ENCODE measurements around the gene DZIP1L. TPM values are rescaled to one million over a fixed set of nuclear protein-coding genes. Genes with fewer than 3 reads are reported as not detected.

DZIP1L gene
- total and polyA plus RNA-seq, 2 donors, result 1.1 to 1.5 TPM

- no peaks in the 10 kb centered on the region for H3K27me3 ChIP-seq (ENCODE audit: control insufficient read depth in 2 of 2, insufficient read depth in 1 of 2, low read length in 1 of 2)
- 90% methylated on average over 5 of the region's 5 CpGs for WGBS
- no peak for DNase-seq (ENCODE audit: low read depth in 6 of 9, low spot score in 9 of 9)
- H3K36me3 ChIP-seq (ENCODE audit: control insufficient read depth in 2 of 2, insufficient read depth in 2 of 2, low read length in 1 of 2), result no peaks in the 10 kb centered on the region
- peaks cover 0 to 12% of the 10 kb centered on the region in 2 donors for H3K4me1 ChIP-seq (ENCODE audit: control insufficient read depth in 2 of 2, insufficient read depth in 2 of 2, low read length in 2 of 2)
- H3K9me3 ChIP-seq (ENCODE audit: control insufficient read depth in 2 of 2, insufficient read depth in 1 of 2, low read length in 1 of 2), result no peaks in the 10 kb centered on the region
- H3K27ac ChIP-seq (ENCODE audit: low read depth in 1 of 2, low read length in 1 of 2), result no peak overlapping the region
- no peak overlapping the region for H3K4me3 ChIP-seq (ENCODE audit: low read length in 2 of 2)
Observed at GRCh38 chr3:138081371-138082084, 33.9 kb downstream of the DZIP1L start.

- no peak for DNase-seq (ENCODE audit: low read depth in 6 of 9, low spot score in 9 of 9)
- H3K36me3 ChIP-seq (ENCODE audit: control insufficient read depth in 2 of 2, insufficient read depth in 2 of 2, low read length in 1 of 2), result no peaks in the 10 kb centered on the region
- no peak overlapping the region for H3K27ac ChIP-seq (ENCODE audit: low read depth in 1 of 2, low read length in 1 of 2)
- 95% methylated on average over 5 of the region's 5 CpGs for WGBS
- no peak overlapping the region for H3K4me3 ChIP-seq (ENCODE audit: low read length in 2 of 2)
- H3K9me3 ChIP-seq (ENCODE audit: control insufficient read depth in 2 of 2, insufficient read depth in 1 of 2, low read length in 1 of 2), result no peaks in the 10 kb centered on the region
- H3K27me3 ChIP-seq (ENCODE audit: control insufficient read depth in 2 of 2, insufficient read depth in 1 of 2, low read length in 1 of 2), result no peaks in the 10 kb centered on the region
- H3K4me1 ChIP-seq (ENCODE audit: control insufficient read depth in 2 of 2, insufficient read depth in 2 of 2, low read length in 2 of 2), result peaks cover 0 to 12% of the 10 kb centered on the region in 2 donors
Observed at GRCh38 chr3:138079901-138080300, 35.5 kb downstream of the DZIP1L start.

DNA sequence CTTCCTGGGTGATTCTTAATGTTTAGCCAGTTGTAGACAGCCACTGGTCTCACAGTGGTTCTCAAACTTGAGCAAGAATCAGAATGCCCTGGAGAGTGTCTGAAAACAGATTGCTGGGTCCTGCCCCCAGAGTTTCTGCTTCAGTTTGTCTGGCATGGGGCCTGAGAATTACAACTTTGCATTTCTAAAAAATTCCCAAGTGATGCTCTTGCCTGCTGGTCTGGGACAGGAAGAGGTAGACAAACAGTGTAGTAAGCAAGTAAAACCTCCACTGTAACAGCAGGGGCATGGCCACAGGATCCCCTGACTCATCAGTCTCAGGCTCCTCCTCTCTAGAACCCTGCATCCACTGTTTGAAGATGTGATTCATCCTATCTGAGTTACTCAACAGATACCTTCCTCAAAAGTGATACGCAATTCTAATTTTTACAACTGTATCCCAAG, 36.5 kb downstream of the DZIP1L start:
- no peak overlapping the region for H3K27ac ChIP-seq (ENCODE audit: low read depth in 1 of 2, low read length in 1 of 2)
- DNase-seq (ENCODE audit: low read depth in 6 of 9, low spot score in 9 of 9), result no peak
- 1% methylated on average over 1 of the region's 1 CpG for WGBS
- H3K4me3 ChIP-seq (ENCODE audit: low read length in 2 of 2), result no peak overlapping the region
- H3K9me3 ChIP-seq (ENCODE audit: control insufficient read depth in 2 of 2, insufficient read depth in 1 of 2, low read length in 1 of 2), result no peaks in the 10 kb centered on the region
- no peaks in the 10 kb centered on the region for H3K27me3 ChIP-seq (ENCODE audit: control insufficient read depth in 2 of 2, insufficient read depth in 1 of 2, low read length in 1 of 2)
- H3K4me1 ChIP-seq (ENCODE audit: control insufficient read depth in 2 of 2, insufficient read depth in 2 of 2, low read length in 2 of 2), result peaks cover 0 to 12% of the 10 kb centered on the region in 2 donors
- no peaks in the 10 kb centered on the region for H3K36me3 ChIP-seq (ENCODE audit: control insufficient read depth in 2 of 2, insufficient read depth in 2 of 2, low read length in 1 of 2)

- DNase-seq (ENCODE audit: low read depth in 6 of 9, low spot score in 9 of 9), result no peak
- Histone ChIP-seq H3K27me3 (ENCODE audit: control insufficient read depth in 2 of 2, insufficient read depth in 1 of 2, low read length in 1 of 2) (no peaks in the 10 kb centered on the region), H3K36me3 (ENCODE audit: control insufficient read depth in 2 of 2, insufficient read depth in 2 of 2, low read length in 1 of 2) (no peaks in the 10 kb centered on the region), H3K9me3 (ENCODE audit: control insufficient read depth in 2 of 2, insufficient read depth in 1 of 2, low read length in 1 of 2) (no peaks in the 10 kb centered on the region), H3K4me1 (ENCODE audit: control insufficient read depth in 2 of 2, insufficient read depth in 2 of 2, low read length in 2 of 2) (peaks cover 0 to 9% of the 10 kb centered on the region in 2 donors), H3K4me3 (ENCODE audit: low read length in 2 of 2) (no peak overlapping the region), H3K27ac (ENCODE audit: low read depth in 1 of 2, low read length in 1 of 2) (no peak overlapping the region)
- WGBS, result 94% methylated on average over 4 of the region's 4 CpGs
Observed at GRCh38 chr3:138078096-138078495, 37.3 kb downstream of the DZIP1L start.

DNA sequence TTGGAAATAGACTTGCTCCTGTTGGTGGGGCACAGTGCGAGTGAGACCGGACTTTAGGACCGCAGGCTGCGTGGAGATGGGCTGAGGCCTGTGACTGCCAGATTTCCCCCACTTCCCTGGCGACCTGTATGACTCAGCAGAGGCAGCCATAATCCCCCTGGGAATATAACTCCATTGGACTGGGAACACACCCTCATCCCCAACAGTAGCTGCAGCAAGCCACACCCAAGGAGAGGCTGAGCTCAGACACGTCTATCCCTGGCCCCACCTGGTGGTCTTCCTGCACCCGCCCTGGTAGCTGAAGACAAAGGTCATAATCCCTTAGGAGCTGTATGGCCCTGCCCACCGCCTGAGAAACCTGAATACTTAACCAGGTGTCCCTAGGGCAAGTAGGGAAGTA, 42.6 kb downstream of the DZIP1L start:
- Histone ChIP-seq H3K36me3 (ENCODE audit: control insufficient read depth in 2 of 2, insufficient read depth in 2 of 2, low read length in 1 of 2) (no peaks in the 10 kb centered on the region), H3K4me3 (ENCODE audit: low read length in 2 of 2) (no peak overlapping the region), H3K27me3 (ENCODE audit: control insufficient read depth in 2 of 2, insufficient read depth in 1 of 2, low read length in 1 of 2) (peaks cover 0 to 2% of the 10 kb centered on the region in 2 donors), H3K4me1 (ENCODE audit: control insufficient read depth in 2 of 2, insufficient read depth in 2 of 2, low read length in 2 of 2) (no peaks in the 10 kb centered on the region), H3K27ac (ENCODE audit: low read depth in 1 of 2, low read length in 1 of 2) (no peak overlapping the region), H3K9me3 (ENCODE audit: control insufficient read depth in 2 of 2, insufficient read depth in 1 of 2, low read length in 1 of 2) (no peaks in the 10 kb centered on the region)
- no peak for DNase-seq (ENCODE audit: low read depth in 6 of 9, low spot score in 9 of 9)
- WGBS, result 95% methylated on average over 8 of the region's 8 CpGs

- no peak overlapping the region for H3K27ac ChIP-seq (ENCODE audit: low read depth in 1 of 2, low read length in 1 of 2)
- 96% methylated on average over 4 of the region's 4 CpGs for WGBS
- no peaks in the 10 kb centered on the region for H3K9me3 ChIP-seq (ENCODE audit: control insufficient read depth in 2 of 2, insufficient read depth in 1 of 2, low read length in 1 of 2)
- H3K4me3 ChIP-seq (ENCODE audit: low read length in 2 of 2), result no peak overlapping the region
- H3K4me1 ChIP-seq (ENCODE audit: control insufficient read depth in 2 of 2, insufficient read depth in 2 of 2, low read length in 2 of 2), result no peaks in the 10 kb centered on the region
- H3K36me3 ChIP-seq (ENCODE audit: control insufficient read depth in 2 of 2, insufficient read depth in 2 of 2, low read length in 1 of 2), result no peaks in the 10 kb centered on the region
- DNase-seq (ENCODE audit: low read depth in 6 of 9, low spot score in 9 of 9), result no peak
- H3K27me3 ChIP-seq (ENCODE audit: control insufficient read depth in 2 of 2, insufficient read depth in 1 of 2, low read length in 1 of 2), result peaks cover 0 to 2% of the 10 kb centered on the region in 2 donors
Observed at GRCh38 chr3:138070006-138070405, 45.4 kb downstream of the DZIP1L start.

DNA sequence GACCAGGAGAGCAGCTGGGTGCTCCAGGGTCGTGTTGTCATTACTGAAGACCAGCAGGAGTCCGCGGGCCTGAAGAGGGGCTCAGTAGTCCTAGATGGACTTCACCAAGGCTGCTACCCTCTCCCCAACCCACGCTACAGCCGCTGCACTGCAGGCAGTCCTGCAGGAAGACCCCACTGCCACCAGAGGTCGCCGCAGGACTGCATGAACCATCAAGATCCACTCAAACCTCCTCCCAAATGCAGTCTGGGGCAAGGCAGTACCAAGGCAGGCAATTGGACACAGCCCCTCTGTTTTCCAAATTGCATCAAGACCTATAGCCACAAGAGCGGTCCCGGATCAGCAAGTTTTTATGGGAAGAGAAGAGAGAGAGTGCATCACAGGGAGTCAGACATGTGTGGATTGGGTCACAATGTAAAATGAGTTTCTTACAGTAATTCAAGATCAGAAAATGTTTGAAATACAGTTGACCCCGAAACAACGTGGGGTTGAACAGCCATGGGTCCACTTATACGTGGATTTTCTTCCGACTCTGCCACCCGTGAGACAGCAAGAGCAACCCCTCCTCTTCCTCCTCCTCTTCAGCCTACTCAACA, 46.7 kb downstream of the DZIP1L start:
- no peaks in the 10 kb centered on the region for H3K9me3 ChIP-seq (ENCODE audit: control insufficient read depth in 2 of 2, insufficient read depth in 1 of 2, low read length in 1 of 2)
- peaks cover 0 to 2% of the 10 kb centered on the region in 2 donors for H3K27me3 ChIP-seq (ENCODE audit: control insufficient read depth in 2 of 2, insufficient read depth in 1 of 2, low read length in 1 of 2)
- H3K4me3 ChIP-seq (ENCODE audit: low read length in 2 of 2), result no peak overlapping the region
- WGBS, result 34% methylated on average over 14 of the region's 14 CpGs
- no peaks in the 10 kb centered on the region for H3K36me3 ChIP-seq (ENCODE audit: control insufficient read depth in 2 of 2, insufficient read depth in 2 of 2, low read length in 1 of 2)
- DNase-seq (ENCODE audit: low read depth in 6 of 9, low spot score in 9 of 9), result peak; percentile 33 to 75 (median 46)
- no peaks in the 10 kb centered on the region for H3K4me1 ChIP-seq (ENCODE audit: control insufficient read depth in 2 of 2, insufficient read depth in 2 of 2, low read length in 2 of 2)
- no peak overlapping the region for H3K27ac ChIP-seq (ENCODE audit: low read depth in 1 of 2, low read length in 1 of 2)

- no peak for DNase-seq (ENCODE audit: low read depth in 6 of 9, low spot score in 9 of 9)
- Histone ChIP-seq H3K4me3 (ENCODE audit: low read length in 2 of 2) (no peak overlapping the region), H3K36me3 (ENCODE audit: control insufficient read depth in 2 of 2, insufficient read depth in 2 of 2, low read length in 1 of 2) (no peaks in the 10 kb centered on the region), H3K27me3 (ENCODE audit: control insufficient read depth in 2 of 2, insufficient read depth in 1 of 2, low read length in 1 of 2) (peaks cover 0 to 2% of the 10 kb centered on the region in 2 donors), H3K4me1 (ENCODE audit: control insufficient read depth in 2 of 2, insufficient read depth in 2 of 2, low read length in 2 of 2) (no peaks in the 10 kb centered on the region), H3K9me3 (ENCODE audit: control insufficient read depth in 2 of 2, insufficient read depth in 1 of 2, low read length in 1 of 2) (no peaks in the 10 kb centered on the region), H3K27ac (ENCODE audit: low read depth in 1 of 2, low read length in 1 of 2) (no peak overlapping the region)
- WGBS, result 88% methylated on average over 8 of the region's 8 CpGs
Observed at GRCh38 chr3:138068046-138068445, 47.4 kb downstream of the DZIP1L start.

DNA sequence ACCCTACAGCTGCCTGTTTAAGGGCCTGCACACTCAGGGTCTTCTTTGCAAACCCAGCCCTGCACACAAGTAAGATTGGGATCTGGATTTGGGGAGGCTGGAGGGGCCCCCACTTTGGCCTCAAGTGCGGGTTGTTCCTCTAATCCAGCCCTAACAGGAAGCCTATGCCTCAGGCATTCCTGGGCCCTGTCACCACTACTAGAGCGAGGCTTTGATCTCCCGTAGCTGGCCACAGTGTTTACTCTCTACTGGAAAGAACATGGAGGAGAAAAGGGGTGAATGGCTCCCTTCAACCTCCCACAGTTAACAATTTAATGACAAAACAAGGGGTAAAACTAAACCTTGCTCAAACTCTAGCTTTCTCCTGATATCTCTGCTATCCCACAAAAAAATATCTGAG, 48.4 kb downstream of the DZIP1L start:
- no peaks in the 10 kb centered on the region for H3K9me3 ChIP-seq (ENCODE audit: control insufficient read depth in 2 of 2, insufficient read depth in 1 of 2, low read length in 1 of 2)
- WGBS, result 91% methylated on average over 3 of the region's 3 CpGs
- H3K27ac ChIP-seq (ENCODE audit: low read depth in 1 of 2, low read length in 1 of 2), result no peak overlapping the region
- no peak for DNase-seq (ENCODE audit: low read depth in 6 of 9, low spot score in 9 of 9)
- H3K4me1 ChIP-seq (ENCODE audit: control insufficient read depth in 2 of 2, insufficient read depth in 2 of 2, low read length in 2 of 2), result no peaks in the 10 kb centered on the region
- H3K27me3 ChIP-seq (ENCODE audit: control insufficient read depth in 2 of 2, insufficient read depth in 1 of 2, low read length in 1 of 2), result peaks cover 0 to 2% of the 10 kb centered on the region in 2 donors
- no peak overlapping the region for H3K4me3 ChIP-seq (ENCODE audit: low read length in 2 of 2)
- no peaks in the 10 kb centered on the region for H3K36me3 ChIP-seq (ENCODE audit: control insufficient read depth in 2 of 2, insufficient read depth in 2 of 2, low read length in 1 of 2)
